CMK (cell line): ENCODE measurements around the gene TOPBP1.

Experiments
- DNase-seq: peaks from one replicate; pipeline ENCODE4 v3.0.0-alpha.2; 2010; ENCODE audit warnings: low read depth

Gene TOPBP1

GRCh38 chr3:133607816-133608215, 53.9 kb downstream of the TOPBP1 start:
- DNase-seq, result no peak

DNA sequence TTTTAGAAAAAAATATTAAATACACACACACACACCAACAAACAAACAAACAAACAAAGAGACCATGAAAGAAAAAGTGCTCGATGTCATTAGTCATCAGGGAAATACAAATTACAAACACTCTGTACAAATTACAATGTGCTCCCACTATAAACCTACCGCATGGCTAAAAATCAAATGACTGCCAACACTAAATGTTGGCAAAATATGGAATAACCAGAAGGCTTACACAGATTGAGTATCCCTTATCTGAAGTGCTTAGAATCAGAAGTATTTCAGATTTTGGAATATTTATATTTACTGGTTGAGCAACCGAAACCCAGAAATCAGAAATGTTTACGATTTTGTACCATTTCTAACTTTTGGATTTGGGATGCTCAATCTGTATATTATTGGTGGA, 54.8 kb downstream of the TOPBP1 start:
- DNase-seq, result no peak

GRCh38 chr3:133606342-133606741, 55.4 kb downstream of the TOPBP1 start:
- no peak for DNase-seq

DNA sequence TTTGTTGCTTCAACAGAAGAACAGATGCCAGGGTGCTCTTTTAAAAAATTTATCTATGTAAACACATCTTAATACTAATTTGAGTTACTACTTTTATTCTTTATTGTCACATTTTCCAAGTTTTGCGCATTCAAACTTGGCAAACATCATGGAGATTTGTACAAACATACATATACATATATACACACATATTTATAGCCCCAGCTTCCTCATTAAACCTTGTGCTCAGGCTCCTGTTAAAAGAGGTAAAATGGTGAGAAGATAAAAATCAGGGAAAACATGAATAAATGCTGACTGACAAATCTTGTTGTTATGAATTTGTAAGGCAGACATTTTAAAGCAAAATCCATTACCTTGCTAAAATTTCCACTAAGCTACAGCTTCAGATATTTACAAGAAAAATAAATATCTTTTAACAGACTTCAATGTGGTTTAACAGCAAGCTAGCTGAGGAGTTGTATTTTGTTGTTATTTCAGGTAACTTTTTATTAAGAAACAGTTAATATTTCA, 61.1 kb downstream of the TOPBP1 start:
- no peak for DNase-seq

GRCh38 chr3:133599280-133599679, 62.5 kb downstream of the TOPBP1 start:
- DNase-seq, result no peak

GRCh38 chr3:133598405-133598804, 63.3 kb downstream of the TOPBP1 start:
- DNase-seq, result no peak

- no peak for DNase-seq
These were observed 66.4 kb downstream of the TOPBP1 start for GRCh38 chr3:133595341-133595740.

DNA sequence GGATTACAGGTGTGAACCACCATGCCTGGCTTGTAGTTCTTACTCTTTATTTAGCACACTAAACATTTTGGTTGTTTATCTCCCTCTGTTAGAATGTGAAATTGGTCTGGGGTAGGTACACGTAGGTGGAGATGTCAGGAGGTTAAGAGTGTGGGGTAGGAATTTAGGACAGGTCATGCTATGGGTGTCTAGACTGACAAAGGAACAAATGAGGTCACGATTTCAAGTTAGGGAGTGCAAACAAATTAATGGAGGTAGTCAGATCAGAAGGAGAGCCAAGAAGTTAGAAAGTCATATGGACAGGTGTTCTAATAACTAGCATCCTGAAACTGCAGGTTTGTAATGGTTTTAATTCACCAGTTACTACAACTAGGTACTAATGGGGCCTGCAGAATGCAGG, 68.5 kb downstream of the TOPBP1 start:
- DNase-seq, result no peak

DNA sequence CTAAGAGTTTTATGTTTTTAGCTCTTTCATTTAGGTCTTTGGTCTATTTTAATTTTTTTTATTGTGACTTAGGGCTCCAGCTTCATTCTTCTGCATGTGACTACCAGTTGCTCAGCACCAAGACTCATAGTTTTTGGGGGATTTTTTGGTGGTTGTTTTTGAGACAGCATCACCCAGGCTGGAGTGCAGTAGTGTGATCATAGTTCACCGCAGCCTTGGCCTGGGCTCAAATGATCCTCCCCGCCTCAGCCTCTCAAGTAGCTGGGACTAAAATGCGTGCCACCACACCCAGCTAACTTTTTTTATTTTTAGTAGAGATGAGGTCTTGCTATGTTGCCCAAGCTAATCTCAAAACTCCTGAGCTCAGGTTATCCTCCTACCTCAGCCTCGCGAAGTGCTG, 68.9 kb downstream of the TOPBP1 start:
- DNase-seq, result no peak

DNA sequence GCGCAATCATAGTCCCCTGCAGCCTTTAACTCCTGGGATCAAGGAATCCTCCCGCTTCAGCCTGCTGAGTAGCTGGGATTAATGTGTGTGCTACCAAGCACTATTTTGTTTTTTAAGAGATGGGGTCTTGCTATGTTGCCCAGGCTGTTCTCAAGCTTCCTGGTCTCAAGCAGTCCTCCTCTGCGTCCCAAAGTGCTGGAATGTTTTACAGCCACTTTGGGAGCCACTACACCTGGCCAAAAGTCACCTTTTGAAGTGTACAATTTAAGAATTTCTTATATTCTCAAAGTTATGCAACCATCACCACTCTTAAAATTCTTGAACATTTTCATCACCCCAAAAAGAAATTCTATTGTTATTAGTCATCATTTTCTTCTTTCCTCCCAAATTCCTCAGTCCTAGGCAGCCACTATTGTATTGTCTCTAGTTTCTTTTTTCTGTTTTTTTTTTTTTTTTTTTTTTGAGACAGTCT, 70.4 kb downstream of the TOPBP1 start:
- DNase-seq, result no peak

DNA sequence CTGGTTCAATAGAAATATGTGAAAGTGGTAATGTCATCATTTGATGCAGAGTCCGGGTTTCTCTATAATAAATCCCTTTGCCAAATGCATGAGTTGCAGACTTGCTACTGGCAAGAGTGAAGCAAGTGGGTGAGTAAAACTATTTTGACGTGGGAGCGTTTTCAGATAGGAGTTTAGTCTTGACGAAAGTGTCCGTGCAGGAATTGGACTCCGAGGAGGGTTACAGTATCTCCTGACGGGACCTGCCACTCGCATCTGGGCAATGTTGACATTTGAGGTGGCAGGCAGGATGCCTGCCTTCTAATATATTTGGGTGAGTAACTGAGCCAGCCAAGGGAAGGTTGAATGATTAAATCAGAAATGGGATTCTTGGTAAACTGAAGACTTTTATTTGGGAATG, 72.2 kb downstream of the TOPBP1 start:
- no peak for DNase-seq

- DNase-seq, result no peak
These were observed 72.8 kb downstream of the TOPBP1 start for GRCh38 chr3:133588784-133589465.

DNA sequence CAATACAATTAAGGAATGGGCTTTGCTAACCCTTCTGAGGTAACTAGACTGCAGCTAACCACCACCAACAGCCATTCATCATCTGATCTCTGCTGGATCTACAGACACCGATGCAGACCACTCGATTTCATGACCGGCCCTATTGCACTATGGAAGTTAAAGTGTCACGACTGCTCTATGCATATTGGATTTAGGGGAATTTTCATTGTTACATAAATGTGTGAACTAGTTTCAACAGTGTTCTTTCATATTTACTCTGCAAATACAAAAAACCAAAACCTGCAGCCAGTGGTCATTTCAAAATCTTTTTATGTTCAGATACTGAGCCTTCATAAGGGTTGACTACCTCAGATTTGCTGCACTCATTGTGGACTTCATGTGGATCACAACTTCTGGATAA, 73.7 kb downstream of the TOPBP1 start:
- DNase-seq, result no peak

DNA sequence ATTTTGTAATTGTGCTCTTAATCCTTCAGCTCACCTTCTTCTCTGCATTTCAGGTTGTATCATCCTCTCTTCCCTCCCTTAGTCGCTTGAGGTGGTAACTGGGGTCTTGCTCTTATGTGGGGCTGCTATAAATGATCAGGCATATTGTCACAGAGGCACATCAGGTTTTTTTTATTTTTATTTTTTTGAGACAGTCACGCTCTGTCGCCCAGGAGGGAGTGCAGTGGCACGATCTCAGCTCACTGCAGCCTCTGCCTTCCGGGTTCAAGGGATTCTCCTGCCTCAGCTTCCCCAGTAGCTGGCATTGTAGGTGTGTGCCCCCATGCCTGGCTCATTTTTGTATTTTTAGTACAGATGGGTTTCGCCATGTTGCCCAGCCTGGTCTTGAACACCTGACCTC, 78.3 kb downstream of the TOPBP1 start:
- no peak for DNase-seq

- DNase-seq, result no peak
These were observed 83.1 kb downstream of the TOPBP1 start for GRCh38 chr3:133578548-133579191.

DNA sequence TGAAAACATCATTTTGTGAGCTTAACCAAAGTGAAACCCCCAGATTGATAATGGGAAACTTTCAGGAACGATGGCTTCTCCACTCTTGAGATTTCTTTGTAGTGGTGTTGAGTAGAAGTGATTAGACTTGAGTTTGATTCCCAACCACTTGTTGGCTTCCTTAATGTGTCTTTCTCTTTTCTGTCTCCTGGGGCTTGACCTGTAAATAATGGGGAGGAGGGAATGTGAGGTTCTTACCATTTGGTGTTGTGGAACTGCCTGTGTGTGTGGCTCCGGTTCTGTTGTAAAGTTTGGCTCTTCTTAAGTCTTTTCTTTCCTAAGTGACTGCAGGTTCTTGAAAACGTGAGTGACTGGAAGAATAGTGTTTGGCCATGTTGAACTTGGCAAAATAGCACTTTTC, 85.6 kb downstream of the TOPBP1 start:
- no peak for DNase-seq

- no peak for DNase-seq
These were observed 86.7 kb downstream of the TOPBP1 start for GRCh38 chr3:133575086-133575485.

GRCh38 chr3:133574260-133574881, 87.4 kb downstream of the TOPBP1 start:
- no peak for DNase-seq

- DNase-seq, result no peak
These were observed 88.0 kb downstream of the TOPBP1 start, which contains the start of gene CDV3 for GRCh38 chr3:133573629-133574194. CDV3 (plus strand) TSS chr3:133573686; CDS start chr3:133574045, 359 bp downstream.

DNA sequence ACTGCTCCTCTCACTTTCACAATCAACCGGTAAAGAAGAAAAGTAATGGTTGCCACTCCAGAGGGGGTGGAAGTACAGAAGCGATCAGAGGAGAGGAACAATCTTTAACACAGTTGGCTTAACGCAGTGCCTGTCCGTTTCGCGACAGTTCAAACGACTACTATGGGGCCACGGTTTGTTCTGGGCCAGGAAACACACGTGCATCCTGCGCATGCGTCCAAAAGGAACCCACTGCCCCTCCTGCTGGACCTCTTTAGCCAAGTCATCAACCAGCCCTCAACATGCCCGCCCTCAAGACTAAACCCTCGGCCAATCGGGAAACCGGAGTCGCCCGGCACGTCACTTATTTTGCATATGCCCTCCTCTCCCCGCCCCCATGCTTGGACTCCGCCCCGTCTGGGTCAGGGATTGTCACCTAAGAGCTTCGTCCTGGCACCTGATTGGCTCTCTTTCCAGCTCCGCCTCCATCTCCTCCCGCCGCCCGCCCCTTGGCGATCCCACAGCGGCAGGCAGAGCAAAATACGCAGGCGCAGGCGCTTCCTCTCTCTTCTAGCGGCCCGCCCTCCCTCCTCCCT, 88.6 kb downstream of the TOPBP1 start:
- peak; percentile 97 for DNase-seq

DNA sequence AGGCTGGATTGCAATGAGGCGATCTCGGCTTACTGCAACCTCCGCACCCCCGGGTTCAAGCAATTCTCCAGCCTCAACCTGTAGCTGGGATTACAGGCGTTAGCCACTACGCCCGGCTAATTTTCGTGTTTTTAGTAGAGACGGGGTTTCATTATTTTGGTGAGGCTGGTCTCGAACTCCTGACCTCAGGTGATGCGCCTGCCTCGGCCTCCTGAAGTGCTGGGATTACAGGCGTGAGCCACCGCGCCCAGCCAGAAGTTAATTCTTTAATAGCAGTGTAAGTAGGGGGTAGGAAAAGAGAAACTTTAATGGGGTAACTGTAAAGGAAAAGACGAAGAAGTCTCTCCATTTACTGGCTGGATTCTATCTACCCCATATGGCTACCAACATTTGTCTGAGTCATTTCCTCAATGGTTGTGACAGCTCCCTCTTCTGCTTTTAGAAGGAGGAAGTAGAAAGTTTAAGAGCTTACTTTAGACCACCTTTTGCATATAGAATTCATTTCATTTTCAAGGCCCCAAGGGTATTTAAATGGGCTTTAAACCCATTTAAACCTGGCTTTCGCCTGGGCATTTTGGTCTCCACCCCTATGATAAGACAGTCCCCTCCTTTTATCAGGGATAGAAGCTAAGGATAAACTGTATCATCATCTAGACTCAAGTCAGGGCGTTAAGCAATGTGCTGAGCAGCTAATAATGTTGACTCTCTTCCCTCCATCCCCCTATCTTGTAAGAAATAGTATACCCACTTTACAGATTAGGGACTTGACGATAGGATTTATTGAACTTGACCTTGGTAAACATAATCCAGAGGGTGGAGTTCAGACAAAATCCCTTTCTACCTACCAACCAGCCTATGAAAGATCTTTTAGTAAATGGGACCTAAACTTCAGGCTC, 89.3 kb downstream of the TOPBP1 start:
- DNase-seq, result no peak
